22Rv1 (cell line): ENCODE measurements around the gene MYO1D.

ENCODE experiments used
- CTCF ChIP-seq: fragments of 450-650 bp; IDR thresholded peaks from 2 replicates; pipeline ENCODE4 v1.5.1; 2017; ENCODE audit warnings: mild to moderate bottlenecking
- ZFX ChIP-seq: fragments of 450-650 bp; IDR thresholded peaks from 2 replicates; pipeline ENCODE4 v1.6.1; 2017; ENCODE audit warnings: antibody characterized with exemption, borderline replicate concordance

GRCh38 chr17:32819787-32820186 is 57.1 kb downstream of the MYO1D start:
- no peak for TF ChIP-seq CTCF
- no peak for TF ChIP-seq ZFX
